PFSK-1 (cell line): ENCODE measurements around the gene BRF1.

Experiments
- FOXP2 ChIP-seq: optimal IDR thresholded peaks from 2 replicates; pipeline ENCODE3; 2011; ENCODE audit warnings: borderline replicate concordance, control low read depth, inconsistent platforms; ENCODE audit not compliant: insufficient read depth; ENCODE audit errors: extremely low read length, extremely low read depth
- POLR2AphosphoS5 ChIP-seq: IDR thresholded peaks from 2 replicates; pipeline ENCODE4 v1.6.1; 2012; ENCODE audit warnings: low read depth, mild to moderate bottlenecking, control low read depth, low read length, moderate library complexity
- REST ChIP-seq, 2 experiments: IDR thresholded peaks; 2 replicates each; pipeline versions ENCODE4 v1.6.1 to v1.8.0; 2011 to 2012; ENCODE audit warnings: low read depth in 2 of 2, low read length in 2 of 2, control low read depth in 1 of 2, inconsistent platforms in 1 of 2, mild to moderate bottlenecking in 1 of 2, moderate library complexity in 1 of 2; ENCODE audit not compliant: insufficient read depth in 1 of 2
- SIN3A ChIP-seq: IDR thresholded peaks from 2 replicates; pipeline ENCODE4 v1.6.1; 2012; ENCODE audit warnings: mild to moderate bottlenecking, low read length, moderate library complexity, borderline replicate concordance; ENCODE audit not compliant: insufficient read depth
- TAF1 ChIP-seq: IDR thresholded peaks from 2 replicates; pipeline ENCODE4 v1.6.1; 2012; ENCODE audit warnings: low read length, control low read depth, borderline replicate concordance; ENCODE audit not compliant: insufficient read depth

BRF1 gene

GRCh38 chr14:105217774-105218173, 83.0 kb downstream of the BRF1 start:
- TF ChIP-seq TAF1 (no peak), REST (IDR thresholded peaks at IDR 0.05; ENCODE audit: insufficient read depth in 1 of 2, low read depth in 2 of 2, low read length in 2 of 2) (no peak), SIN3A (no peak), POLR2AphosphoS5 (no peak), FOXP2 (no peak)

DNA sequence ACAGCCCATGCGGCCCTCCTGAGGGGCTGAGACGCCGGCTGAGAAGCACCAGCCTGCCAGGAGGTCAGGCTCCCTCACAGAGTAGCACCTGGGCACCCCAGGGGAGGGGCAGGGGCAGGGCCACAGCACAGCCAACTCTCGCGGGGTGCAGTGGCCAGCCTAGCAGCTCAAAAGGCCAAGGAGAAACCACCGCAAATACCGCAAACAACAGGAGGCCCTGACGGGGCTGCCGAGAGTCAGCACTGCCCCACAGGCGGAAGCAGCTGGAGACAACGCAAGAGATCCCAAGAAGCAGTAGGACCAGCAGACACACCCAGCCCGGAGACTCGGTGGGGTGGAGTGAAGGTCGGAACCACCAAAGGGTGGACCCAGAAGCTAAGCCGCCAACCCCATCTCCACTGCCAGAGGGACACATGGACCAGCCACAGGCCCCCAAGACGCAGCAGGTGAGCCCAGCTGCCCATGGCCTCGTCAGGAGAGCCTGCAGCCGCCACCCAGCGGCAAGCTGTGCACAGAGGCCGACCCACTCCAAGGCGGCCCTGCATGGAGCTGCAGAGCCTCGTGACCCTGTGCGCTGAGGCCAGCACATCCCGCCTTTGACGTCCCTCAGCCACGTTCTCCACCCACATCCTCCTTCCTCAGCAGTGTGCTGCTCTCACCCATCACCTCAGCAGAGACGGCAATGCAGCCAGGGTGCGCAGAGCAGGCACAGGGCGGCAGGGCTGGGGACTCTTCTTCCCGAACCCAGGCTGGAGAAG, 84.1 kb downstream of the BRF1 start:
- TF ChIP-seq POLR2AphosphoS5, result no peak
- TF ChIP-seq SIN3A, result no peak
- no peak for TF ChIP-seq FOXP2
- TF ChIP-seq TAF1, result no peak
- no peak for TF ChIP-seq REST (IDR thresholded peaks at IDR 0.05; ENCODE audit: insufficient read depth in 1 of 2, low read depth in 2 of 2, low read length in 2 of 2)

DNA sequence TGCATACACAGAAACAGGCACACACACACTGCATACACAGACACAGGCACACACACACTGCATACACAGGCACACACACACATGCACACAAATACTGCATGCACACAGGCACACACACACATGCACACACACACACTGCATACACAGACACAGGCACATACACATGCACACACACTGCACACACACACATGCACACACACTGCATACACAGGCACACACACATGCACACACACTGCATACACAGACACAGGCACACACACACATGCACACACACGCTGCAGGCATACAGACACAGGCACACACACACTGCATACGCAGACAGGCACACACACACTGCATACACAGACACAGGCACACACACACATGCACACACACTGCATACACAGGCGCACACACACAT, 85.2 kb downstream of the BRF1 start:
- TF ChIP-seq FOXP2, result no peak
- TF ChIP-seq REST (IDR thresholded peaks at IDR 0.05; ENCODE audit: insufficient read depth in 1 of 2, low read depth in 2 of 2, low read length in 2 of 2), result no peak
- no peak for TF ChIP-seq TAF1
- no peak for TF ChIP-seq POLR2AphosphoS5

DNA sequence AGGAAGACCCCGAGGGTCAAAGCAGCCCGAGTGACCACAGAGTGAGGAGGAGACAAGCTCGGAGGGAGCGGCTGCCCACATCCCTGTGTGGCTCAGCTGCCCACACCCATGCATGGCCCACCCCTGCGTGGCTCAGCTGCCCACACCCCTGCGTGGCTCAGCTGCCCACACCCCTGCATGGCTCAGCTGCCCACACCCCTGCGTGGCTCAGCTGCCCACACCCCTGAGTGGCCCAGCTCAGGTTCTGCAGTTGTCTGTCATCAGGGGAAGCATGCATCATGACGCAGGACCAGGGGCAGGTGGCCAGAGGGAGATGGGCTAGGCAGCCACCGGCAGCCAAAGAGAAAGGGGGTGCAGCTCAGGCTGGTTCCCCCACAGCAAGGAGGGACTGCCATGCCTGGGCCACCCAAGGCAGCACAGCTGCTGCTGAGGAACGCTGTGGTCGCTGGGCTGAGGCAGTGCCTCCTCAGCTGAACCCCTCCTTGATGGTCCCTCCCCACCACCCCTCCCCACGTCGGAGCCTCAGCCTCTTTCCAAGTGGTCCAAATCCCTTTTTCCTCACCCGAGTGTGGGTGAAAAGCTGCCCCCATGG, 86.4 kb downstream of the BRF1 start:
- TF ChIP-seq POLR2AphosphoS5 (no peak), FOXP2 (no peak), REST (IDR thresholded peaks at IDR 0.05; ENCODE audit: insufficient read depth in 1 of 2, low read depth in 2 of 2, low read length in 2 of 2) (no peak), SIN3A (no peak), TAF1 (no peak)
